HG03342 (cell line): Measurements from ENCODE around the gene FAM107B.
"Not testable (repeated sequence)": the region's sequence is repeated elsewhere in the genome, so short reads cannot be mapped to it uniquely, and the experiment has no call there.

Experiments used
- ATAC-seq: cut with Tn5 transposase; IDR thresholded peaks from one replicate; pipeline ENCODE4 v1.9.1; 2021; ENCODE audit warnings: mild to moderate bottlenecking, moderate library complexity; ENCODE audit not compliant: unreplicated experiment

The FAM107B gene

GRCh38 chr10:14737808-14738545, 36.7 kb downstream of the FAM107B start:
- ATAC-seq = no peak

GRCh38 chr10:14736600-14737081, 38.1 kb downstream of the FAM107B start:
- ATAC-seq = no peak

GRCh38 chr10:14736043-14736442, 38.7 kb downstream of the FAM107B start:
- no peak for ATAC-seq

- no peak for ATAC-seq
Observed at GRCh38 chr10:14731875-14732512, 42.7 kb downstream of the FAM107B start.

GRCh38 chr10:14728346-14728745, 46.4 kb downstream of the FAM107B start:
- ATAC-seq = no peak

GRCh38 chr10:14727924-14728323, 46.8 kb downstream of the FAM107B start:
- no peak for ATAC-seq

GRCh38 chr10:14727465-14727864, 47.2 kb downstream of the FAM107B start:
- no peak for ATAC-seq

GRCh38 chr10:14724931-14725330, 49.8 kb downstream of the FAM107B start:
- ATAC-seq = no peak

GRCh38 chr10:14723052-14723689, 51.5 kb downstream of the FAM107B start:
- ATAC-seq = no peak

GRCh38 chr10:14717552-14717951, 57.1 kb downstream of the FAM107B start:
- ATAC-seq = no peak

- no peak for ATAC-seq
Observed at GRCh38 chr10:14712991-14713424, 61.7 kb downstream of the FAM107B start.

GRCh38 chr10:14709344-14709743, 65.4 kb downstream of the FAM107B start:
- not testable (repeated sequence) for ATAC-seq

- ATAC-seq = no peak
Observed at GRCh38 chr10:14707481-14707880, 67.2 kb downstream of the FAM107B start.

- ATAC-seq = no peak
Observed at GRCh38 chr10:14705548-14706230, 69.0 kb downstream of the FAM107B start.

GRCh38 chr10:14703631-14704001, 71.1 kb downstream of the FAM107B start:
- ATAC-seq = no peak

GRCh38 chr10:14701466-14701865, 73.2 kb downstream of the FAM107B start:
- no peak for ATAC-seq

GRCh38 chr10:14700546-14700945, 74.2 kb downstream of the FAM107B start:
- ATAC-seq = no peak

- no peak for ATAC-seq
Observed at GRCh38 chr10:14699482-14699881, 75.2 kb downstream of the FAM107B start.

- no peak for ATAC-seq
Observed at GRCh38 chr10:14698829-14699170, 75.9 kb downstream of the FAM107B start.

GRCh38 chr10:14698111-14698828, 76.4 kb downstream of the FAM107B start:
- no peak for ATAC-seq

- ATAC-seq = no peak
Observed at GRCh38 chr10:14697281-14697680, 77.4 kb downstream of the FAM107B start.
